Stomach (tissue), 4 donors: ENCODE measurements around the gene TBC1D10B.

Experiments used
- CTCF ChIP-seq, 7 experiments: fragments of 450-650 bp in 4 of 7; fragments of 200-600 bp in 3 of 7; sonication (generic) in 3 of 7; IDR thresholded peaks; one replicate each; pipeline ENCODE4 v1.5.1; 2016 to 2019; ENCODE audit warnings: antibody characterized with exemption in 7 of 7, control low read depth in 2 of 7, mild to moderate bottlenecking in 1 of 7
- POLR2A ChIP-seq, 4 donors: fragments of 450-650 bp; IDR thresholded peaks; one replicate each; pipeline ENCODE4 v1.6.1; 2016; ENCODE audit warnings: antibody characterized with exemption in 4 of 4, control low read depth in 2 of 4, mild to moderate bottlenecking in 1 of 4, moderate library complexity in 1 of 4
- POLR2AphosphoS5 ChIP-seq, 3 donors: sonication (generic); formaldehyde crosslinking; IDR thresholded peaks; one replicate each; pipeline ENCODE4 v1.6.1; 2016; ENCODE audit warnings: antibody characterized with exemption in 3 of 3

- TF ChIP-seq CTCF (IDR thresholded peaks at IDR 0.05) (no peak), POLR2A (IDR thresholded peaks at IDR 0.05) (no peak), POLR2AphosphoS5 (IDR thresholded peaks at IDR 0.05) (no peak)
These were observed 14.4 kb downstream of the TBC1D10B start for GRCh38 chr16:30355954-30356308.
